GM20431 (cell line): ENCODE data around the gene FLT1.

Experiments used
- in situ Hi-C: fragments of 300-500 bp; cut with MseI, MboI; formaldehyde crosslinking; loops from one replicate; pipeline ENCODE4 v1.15.0; 2020; ENCODE audit warnings: low sequenced_read_pairs; ENCODE audit not compliant: unreplicated experiment

FLT1 gene

DNA sequence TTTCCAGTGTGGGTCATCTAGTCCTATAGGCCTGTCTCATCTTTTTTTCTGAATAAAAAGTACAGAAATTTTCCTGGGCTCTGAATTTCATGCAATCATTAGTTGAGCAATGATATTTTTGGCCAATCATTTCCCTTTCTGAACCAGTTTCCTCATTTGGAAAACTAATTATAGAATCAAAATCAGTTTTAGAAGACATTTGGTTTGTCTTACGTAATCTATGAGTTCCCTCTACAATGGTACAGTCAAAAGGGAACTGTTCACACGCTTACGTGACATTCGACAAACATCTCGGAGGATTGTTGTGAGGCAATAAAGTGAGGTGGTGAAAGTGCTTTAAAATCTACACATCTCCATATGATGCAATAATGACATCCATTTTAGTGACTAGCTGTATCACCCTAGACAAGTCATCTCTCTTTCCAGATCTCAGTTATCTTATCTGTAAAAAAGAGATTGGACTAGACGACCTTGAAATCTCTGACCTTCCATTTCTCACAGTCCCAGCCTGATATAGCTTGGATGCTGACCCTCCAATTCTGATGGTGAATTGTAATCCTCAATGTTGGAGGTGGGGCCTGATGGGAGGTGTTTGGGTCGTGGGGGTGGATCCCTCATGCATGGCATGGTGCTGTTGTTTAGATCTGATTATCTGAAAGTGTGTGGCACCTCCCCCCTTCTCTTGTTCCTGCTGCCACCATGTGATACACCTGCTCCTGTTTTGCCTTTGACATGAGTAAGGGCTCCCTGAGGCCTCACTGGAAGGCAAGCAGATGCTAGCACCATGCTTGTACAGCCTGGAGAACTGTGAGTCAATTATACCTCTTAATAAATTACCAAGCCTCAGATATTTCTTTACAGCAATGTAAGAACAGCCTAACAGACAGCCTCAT lies 26.7 kb downstream of the FLT1 start:
- in situ Hi-C loops = no loop called here

DNA sequence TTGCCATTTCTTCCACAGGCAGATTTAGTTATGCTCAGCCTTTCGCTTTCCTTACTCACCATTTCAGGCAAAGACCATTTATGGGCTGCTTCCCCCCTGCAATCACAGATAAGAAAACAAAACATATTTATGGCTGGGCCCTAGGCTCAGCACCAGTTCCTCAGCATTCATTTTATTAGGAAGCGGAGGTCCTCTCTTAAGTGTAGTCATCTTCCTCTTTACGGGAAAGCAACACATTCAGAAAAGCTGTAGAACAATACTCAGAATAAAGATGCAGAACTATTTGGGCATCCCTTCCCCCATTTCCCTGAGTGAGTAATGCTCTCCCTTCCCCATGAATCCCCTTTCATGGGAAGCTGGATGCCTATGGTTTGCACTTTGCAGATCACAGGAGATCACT lies 27.9 kb downstream of the FLT1 start:
- in situ Hi-C loops = no loop called here

DNA sequence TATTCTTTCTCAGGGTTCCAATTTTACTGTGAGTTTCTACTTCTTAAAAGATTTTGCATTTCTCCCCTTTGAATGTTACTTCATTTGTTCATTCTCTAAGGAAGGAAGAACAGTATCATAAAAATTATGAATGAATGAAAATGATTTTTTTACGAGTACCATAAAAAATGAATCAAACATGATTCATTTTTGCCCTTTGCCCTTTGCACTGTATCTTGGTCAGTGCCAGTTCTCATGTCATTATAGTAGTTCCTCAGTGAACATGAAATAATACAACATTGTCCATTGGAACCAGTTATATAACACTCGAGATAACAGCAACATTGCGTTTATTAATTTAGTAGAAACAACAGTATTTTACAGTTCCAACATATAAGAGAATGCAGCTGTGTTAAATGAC lies 28.8 kb downstream of the FLT1 start:
- in situ Hi-C loops = no loop called here

DNA sequence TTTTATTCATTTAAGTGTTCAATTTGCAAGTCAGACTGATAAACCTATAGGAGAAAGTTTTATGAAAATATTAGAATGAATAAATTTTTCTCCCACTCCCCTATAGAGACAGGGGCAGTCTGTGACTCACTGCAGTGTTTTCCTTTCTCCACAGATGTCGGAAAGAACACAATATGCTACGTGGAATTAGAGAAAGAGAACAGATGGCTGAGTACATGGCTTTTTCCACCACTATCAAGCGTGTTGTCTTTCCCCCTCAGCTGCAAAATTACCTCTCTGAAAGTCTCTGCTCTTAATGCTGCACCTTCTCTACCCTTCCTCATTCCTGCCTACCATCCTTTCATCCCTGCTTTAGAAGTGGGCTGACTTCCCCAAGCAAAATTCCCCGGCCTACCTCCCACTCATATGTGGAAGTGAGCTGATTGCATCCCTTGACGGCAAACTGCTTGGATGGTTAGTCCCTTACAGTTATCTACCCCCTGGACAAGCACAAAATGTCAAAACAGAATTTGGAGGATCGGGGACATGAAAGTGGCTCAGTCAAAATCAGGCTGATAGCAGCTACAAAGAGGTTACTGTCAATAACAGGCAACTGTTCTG lies 30.0 kb downstream of the FLT1 start:
- in situ Hi-C loops = no loop called here

DNA sequence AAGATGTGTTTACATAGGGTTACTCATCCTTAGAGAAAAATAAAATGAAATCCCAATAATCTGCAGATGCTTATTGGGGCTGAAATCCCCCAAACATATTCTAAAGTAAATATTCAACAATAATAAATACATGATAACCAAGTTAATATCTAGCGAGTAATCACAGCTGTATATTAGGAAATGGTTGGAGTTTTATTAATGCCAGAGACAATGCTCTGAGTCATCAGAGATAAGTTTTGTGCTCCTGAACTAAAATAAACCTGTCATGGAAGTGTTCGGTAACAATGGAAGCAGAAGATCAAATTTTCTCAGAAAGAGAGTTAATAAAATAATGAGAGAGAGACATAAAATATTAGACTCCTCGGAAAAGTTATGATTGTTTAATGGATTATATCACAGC lies 31.4 kb downstream of the FLT1 start:
- in situ Hi-C loops = no loop called here

DNA sequence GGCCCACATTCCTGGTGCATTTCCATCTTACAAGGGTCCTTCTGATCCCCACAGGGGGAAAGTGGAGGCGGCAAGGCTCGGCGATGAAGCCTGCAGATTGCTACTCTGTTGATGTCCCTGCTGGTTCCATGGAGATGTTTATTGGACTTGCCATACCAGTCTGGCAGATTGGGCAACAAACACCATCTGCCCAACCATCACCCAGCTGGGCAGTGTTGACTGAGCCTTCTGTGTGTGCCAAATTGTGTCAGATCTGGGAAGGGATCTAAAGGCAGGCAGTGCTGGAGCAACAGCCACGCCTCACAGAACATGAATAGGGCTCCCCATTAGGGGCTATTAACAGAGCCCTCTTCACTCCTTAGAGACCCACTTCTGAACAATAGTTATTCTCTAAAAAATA lies 35.0 kb downstream of the FLT1 start:
- in situ Hi-C loops = no loop called here

DNA sequence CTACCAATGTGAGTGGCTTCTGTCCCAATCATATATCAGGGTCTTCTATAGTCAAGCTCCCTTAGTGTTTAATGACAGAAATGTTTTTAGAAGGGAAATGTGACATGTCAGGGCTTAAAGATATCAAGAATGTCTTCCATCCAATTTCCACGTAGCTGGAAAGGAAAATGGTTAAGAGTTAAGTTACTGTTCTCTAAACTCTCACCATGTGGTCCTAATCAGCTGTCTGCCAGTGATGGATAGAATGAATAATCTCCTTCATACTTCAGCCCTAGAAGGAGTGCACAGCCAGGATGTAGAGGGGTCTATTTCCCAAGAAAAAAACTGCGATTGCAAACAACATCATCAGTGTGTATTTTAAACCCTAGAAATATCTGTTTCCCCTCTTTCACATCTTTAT lies 36.3 kb downstream of the FLT1 start:
- in situ Hi-C loops = no loop called here

DNA sequence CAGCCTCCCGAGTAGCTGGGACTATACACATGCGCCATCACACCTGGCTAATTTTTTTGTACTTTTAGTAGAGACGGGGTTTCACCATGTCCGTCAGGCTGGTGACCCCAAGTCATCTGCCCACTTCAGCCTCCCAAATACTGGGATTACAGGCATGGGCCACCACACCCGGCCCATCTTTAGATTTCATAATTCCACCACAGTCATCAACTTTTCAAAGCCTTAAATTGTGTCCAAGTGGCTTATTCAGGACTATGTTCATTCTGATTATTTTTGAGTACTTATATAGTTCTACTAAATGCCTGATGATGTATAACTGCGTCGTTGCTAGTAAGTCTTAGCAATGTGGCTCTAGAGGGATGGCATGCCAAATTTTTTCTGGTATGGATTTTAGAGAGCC lies 36.9 kb downstream of the FLT1 start:
- in situ Hi-C loops = no loop called here

DNA sequence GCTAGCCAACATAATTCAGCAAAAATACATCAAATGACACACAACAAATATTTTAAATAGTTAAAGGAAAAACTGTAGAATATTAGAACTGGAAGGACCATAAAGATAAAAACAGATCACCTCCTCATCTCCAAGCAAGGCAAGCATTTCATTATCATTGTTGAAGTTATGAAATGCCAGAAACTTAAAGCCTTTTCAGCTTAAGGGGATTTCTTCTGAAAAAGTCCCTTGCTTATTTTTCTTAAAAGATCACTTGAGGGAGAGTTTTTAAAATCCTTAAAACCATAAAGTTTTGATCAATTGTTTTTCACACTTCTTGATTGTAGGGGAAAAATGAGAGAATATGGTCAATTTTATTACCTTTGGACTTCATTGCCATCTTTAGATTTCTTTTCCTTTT lies 37.4 kb downstream of the FLT1 start:
- in situ Hi-C loops = no loop called here

DNA sequence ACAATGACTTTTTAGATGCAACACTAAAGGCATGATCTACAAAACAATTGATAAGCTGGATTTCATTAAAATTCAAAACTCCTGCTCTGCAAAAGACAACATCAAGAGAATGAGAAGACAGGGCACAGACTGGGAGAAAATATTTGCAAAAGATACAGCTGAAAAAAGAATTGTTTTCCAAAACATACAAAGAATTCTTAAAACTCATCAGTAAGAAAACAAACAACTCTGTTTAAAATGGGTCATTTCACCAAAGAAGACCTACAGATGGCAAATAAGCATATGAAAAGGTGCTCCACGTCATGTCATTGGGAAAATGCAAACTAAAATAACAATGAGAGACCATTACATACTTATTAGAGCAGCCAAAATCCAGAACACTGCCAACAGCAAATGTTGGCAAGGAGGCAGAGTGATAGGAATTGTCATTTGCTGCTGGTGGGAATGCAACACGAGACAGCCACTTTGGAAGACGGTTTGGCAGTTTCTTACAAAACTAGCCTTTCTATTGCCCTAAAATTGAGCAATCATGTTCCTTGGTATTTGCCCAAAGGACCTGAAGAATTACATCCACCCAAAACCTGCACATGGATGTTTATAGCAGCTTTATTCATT lies 39.2 kb downstream of the FLT1 start:
- in situ Hi-C loops = no loop called here

DNA sequence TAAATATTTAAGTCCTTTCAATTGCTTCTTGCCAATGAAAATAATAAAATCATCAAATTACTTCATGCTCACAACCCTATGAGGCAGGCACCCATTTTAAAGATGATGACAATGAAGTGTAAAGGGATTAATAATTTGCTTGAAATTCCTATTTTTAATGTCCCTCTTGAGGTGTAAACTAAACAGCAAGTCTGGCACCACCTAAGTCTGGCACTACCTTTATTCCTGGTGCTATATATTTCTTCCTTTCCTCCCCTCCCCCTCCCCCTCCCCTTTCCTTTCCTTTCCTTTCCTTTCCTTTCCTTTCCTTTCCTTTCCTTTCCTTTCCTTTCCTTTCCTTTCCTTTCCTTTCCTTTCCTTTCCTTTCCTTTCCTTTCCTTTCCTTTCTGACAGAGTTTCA lies 42.2 kb downstream of the FLT1 start:
- in situ Hi-C loops = no loop called here

DNA sequence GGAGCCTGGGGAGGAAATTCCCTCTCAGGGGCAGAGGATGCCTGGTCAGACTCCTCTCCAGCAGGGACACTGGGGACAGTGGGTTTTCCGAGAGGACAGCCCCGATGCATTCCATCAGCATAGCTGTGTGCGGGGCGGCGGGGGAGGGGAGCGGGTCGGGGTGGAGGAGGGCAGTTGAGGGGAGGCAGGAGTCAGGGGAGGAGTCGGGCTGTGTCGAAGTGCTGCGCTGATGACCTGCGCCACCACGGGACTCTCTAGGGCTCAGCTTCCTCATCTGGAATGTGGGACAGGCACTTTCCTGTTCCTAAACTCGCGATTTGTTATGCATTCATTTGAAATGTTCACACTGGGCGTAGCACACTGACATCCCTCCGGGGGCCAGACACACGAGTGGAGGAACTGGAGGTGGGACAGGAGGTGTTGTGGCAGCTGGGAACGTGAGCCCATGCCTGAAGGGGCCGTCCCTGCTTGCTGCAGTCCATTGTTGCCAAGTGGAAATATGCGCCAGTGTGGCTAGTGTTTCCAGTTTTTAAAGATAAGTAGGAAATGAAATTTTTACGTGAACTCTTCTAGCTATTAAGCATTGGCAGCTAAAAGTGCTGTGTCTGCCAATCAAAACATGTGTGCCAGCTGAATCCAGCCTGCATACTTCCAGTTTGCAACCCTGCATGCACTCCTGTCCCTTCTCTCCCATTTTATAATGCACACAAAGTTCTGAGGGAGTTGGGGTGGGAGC lies 43.3 kb downstream of the FLT1 start:
- in situ Hi-C loops = no loop called here

DNA sequence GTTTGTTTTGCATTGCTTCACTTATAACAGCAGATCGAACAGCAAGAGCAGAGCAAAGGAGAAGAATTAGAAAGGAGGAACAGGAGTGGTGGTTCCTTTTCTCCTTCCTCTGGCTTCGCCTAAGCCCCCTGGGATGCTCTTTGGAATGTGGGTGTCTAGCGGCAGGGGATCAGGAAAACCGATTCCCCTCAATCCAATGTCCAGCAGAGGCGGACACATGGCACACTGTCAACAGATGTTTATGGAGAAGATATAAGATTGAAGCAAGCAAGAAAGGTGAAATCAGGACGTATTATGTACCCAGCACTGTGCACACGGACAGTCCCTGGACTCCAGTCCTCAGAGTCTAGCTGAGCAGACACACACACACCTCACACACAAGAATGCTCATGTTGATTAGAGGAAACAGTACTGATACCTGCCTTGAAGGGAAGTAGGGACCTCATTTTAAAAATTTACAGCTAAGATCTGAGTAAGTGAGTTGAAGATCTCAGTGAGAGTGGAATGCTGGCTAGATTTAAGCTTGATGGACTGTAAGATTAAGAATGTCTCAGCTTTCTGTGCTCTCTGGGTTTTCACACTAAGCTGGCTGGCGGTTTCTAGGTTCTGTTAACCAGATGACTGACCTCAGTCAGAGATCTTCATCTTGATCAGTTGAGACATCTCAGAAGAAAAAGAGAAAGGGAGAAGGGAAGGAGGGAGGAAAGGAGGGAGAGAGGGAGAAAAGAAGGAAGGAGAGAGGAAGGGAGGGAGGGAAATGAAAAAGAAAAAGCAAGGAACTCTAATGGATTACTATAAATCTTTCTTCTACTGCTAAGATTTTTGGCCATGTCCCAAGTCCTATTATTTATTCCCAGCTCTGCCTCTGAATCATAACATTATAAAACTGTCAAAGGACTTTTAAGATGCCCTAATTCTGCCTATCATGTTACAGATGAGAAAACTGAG lies 44.8 kb downstream of the FLT1 start:
- in situ Hi-C loops = no loop called here

DNA sequence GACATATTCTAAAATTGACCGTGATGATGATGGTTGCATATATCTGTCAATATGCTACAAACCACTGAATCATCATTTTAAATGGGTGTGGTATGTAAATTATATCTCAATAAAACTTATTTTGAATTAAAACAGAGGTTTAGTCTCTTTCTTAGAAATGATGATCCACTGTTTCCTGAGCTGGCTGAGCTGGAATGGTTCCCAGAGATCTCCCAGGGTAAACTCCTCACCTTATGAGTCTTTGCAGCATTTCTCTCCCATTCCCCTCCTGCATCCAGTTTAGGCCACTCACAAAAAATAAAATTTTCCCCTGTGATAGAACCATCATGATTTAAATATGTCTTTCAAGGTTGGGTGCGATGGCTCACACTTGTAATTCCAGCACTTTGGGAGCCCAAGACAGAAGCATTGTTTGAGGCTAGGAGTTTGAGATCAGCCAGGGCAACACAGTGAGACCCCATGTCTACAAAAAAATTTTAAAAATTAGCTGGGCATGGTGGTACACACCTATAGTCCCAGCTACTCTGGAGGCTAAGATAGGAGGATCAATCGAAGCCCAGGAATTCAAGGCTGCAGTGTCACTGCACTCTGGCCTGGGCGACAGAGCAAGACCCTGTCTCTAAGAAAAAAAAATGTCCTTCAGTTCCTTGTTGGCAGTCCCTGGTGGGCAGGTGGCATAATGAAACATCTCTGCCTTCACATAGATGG lies 46.1 kb downstream of the FLT1 start:
- in situ Hi-C loops = no loop called here

DNA sequence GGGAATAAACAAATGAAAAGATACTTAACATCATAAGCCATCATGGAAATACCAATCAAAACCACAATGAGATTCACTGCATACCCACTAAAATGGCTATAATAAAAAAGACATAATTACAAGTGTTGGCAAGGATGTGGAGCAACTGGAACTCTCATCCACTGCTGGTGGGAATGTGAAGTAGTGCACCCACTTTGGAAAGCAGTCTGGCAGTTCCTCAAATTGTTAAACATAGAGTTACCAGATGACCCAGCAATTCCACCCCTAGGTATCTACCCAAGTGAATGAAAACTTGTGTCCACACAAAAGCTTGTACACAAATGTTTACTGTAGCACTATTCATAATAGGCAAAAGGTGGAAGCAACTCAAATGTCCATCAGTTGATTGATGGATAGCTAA lies 46.9 kb downstream of the FLT1 start:
- in situ Hi-C loops = no loop called here

DNA sequence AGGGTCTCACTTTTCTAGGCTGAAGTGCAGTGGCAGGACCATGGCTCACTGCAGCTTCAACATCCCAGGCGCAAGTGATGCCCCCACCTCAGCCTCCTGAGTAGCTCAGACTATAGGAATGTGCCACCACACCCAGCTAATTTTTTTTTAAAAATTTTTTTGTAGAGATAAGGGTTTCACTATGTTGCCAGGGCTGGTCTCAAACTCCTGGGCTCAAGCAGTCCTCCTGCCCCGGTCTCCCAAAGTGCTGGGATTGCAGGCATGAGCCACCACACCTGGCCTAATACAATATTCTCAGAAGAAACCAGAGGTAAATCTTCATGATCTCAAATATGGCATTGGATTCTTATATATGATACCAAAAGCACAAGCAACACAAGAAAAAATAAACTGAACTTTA lies 47.7 kb downstream of the FLT1 start:
- in situ Hi-C loops = no loop called here

DNA sequence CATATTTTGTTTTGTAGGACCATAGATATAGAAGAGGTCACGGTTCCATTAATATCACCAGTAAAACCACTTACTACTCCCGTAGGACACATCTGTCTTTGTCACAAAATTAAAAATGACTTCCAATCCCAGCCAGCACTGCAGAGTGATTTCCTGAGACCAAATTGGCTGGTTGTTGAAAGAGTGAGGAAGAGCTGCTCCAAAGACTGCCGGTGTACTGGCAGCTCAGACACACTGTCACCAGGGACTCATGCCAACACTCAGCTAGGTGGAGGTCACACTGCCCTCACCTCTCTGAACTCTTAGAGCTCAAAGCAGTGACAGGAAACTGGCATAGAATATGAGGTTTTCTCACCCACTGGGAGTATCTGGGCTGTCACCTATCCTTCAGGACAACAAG lies 52.1 kb downstream of the FLT1 start:
- in situ Hi-C loops = no loop called here

DNA sequence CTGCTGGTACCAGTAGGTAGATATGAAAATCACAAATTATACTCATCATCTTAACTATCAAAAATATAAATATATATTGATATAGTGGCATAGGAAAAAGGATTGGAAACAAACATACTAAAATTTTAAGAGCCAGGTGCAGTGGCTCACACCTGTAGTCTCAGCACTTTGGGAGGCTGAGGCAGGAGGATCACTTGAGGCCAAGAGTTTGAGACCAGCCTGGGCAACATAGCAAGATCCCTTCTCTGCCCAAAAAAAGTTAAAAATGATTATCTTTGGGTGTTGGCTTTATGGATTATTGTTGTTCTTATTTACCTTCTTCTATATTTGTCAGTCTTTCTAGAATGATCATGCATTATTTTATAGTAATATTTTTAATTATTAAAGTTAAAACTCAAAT lies 53.4 kb downstream of the FLT1 start:
- in situ Hi-C loops = no loop called here
